GM12892 (cell line): ENCODE data around the gene CACNA2D4.

Source experiments
- DNase-seq: peaks from one replicate; pipeline ENCODE4 v3.0.0; 2011; ENCODE audit not compliant: insufficient read length
- FAIRE-seq: peaks from 2 replicates; lab custom pipeline; 2011; peaks lifted over from hg19 to GRCh38; lab: Jason Lieb, UNC
- POLR2A ChIP-seq: IDR thresholded peaks from 2 replicates; pipeline ENCODE4 v1.6.1; 2011; ENCODE audit warnings: low read depth, low read length, control low read depth
- POLR2AphosphoS5 ChIP-seq: IDR thresholded peaks from 2 replicates; pipeline ENCODE4 v1.6.1; 2011; ENCODE audit warnings: low read depth, low read length, control low read depth
- TAF1 ChIP-seq: IDR thresholded peaks from 2 replicates; pipeline ENCODE4 v1.6.1; 2011; ENCODE audit warnings: low read depth, mild to moderate bottlenecking, control low read depth, low read length, borderline replicate concordance

Gene CACNA2D4

DNA sequence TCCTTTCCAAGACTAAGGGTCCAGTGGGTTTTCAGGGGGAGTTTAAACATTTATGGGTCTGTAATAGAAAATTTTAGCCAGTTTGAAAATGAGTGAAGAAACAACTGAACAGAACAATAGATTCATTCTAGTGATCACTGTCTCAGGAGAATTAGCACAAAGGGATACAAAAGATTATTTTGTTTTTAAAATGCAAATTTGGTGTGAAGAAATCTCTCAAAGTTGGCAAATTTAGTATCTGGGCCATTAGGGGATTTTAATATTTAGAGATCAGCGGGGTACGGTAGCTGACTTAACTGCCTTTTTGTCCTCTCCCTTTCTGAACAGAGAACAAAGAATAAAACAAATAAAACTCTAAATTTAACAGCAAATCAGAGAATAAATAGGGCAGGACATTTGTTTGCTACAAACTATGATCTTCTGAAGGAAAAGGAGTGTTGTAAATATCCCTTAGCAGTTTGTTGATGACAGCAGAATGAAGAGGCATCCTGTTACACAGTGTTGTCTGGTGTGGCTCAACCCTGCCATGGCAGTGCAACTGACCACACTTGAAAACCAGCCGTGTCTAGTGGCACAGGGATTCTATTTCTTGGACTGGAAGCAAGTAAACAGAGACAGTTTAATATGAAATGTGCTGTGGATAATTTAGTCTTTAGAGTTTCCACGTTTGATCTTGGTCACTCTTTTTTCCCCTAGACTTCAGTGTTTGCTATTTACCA lies 144.4 kb downstream of the CACNA2D4 start:
- FAIRE-seq (peak; percentile 5), DNase-seq (no peak)
- no peak for TF ChIP-seq POLR2A
- no peak for TF ChIP-seq POLR2AphosphoS5
- TF ChIP-seq TAF1: no peak

DNA sequence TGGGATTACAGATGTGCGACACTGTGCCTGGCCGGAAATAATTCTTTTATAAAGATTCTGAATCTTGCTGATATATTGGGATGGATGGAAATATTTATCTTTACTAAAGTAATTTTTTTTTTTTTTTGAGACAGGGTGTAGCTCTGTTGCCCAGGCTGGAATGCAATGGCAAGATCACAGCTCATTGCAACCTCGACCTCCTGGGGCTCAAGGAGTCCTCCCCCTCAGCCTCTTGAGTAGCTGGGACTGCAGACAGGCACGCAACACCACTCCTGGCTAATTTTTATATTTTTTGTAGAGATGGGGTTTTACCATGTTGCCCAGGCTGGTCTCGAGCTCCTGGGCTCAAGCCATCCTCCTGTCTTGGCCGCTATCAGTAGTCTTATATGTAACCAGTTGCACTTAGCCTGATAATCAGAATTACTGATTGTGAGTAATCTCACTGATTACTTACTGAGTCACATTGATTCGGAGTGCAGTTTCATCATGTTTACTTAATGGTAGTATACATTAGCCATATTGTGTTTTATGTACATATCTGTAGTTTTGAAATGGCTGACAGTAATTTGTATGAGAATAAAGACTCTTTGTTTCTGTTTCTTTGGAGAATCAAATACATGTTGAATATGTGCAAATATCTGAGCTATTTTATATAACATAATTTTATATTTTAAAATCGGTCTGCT lies 148.5 kb downstream of the CACNA2D4 start:
- no peak for TF ChIP-seq POLR2A
- no peak for TF ChIP-seq TAF1
- no peak for TF ChIP-seq POLR2AphosphoS5
- FAIRE-seq: no peak
- DNase-seq: no peak

DNA sequence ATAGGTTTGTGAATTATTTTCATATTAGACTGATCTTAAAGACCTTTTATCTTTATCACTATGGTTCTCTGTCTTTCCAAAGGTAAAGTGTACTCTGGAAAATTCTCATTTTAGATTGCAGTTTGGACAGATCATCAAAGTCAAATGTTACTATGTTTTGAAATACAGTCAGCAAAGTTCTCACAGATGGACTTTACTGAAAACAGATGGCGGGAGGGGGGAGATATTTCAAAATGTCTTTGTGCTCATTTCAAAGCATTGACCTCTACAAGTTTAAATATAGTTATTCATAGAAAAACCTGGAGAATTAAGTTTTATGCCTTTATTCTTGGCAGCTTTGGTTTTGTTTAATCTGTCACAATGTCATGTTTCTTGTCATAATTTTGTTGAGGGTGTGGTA lies 149.8 kb downstream of the CACNA2D4 start:
- TF ChIP-seq TAF1 (no peak), POLR2A (no peak), POLR2AphosphoS5 (no peak)
- FAIRE-seq (no peak), DNase-seq (no peak)

- DNase-seq (no peak), FAIRE-seq (no peak)
- no peak for TF ChIP-seq TAF1
- no peak for TF ChIP-seq POLR2A
- no peak for TF ChIP-seq POLR2AphosphoS5
Observed at GRCh38 chr12:1767407-1768090, 150.9 kb downstream of the CACNA2D4 start.

DNA sequence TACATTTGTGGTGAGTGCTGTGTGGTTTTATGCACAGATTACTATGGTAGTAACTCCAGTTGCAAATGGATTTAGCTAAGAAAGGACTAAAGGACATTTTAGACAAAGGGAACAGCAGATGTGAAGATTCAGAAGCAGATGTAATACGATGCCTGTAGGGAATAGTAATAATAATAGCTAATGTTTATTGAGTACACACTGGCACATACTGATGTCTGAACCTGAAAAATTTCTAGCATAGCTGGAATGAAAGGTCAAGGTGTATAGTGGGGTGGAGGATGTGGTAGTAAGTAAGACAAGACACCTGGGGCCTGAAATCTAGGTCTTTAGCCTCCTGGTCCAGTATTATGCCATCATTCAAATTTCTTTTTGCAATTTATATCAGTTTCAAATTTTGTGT lies 152.3 kb downstream of the CACNA2D4 start:
- no peak for FAIRE-seq
- DNase-seq: no peak

GRCh38 chr12:1763153-1763552 lies 155.3 kb downstream of the CACNA2D4 start:
- no peak for TF ChIP-seq POLR2A
- no peak for TF ChIP-seq TAF1
- TF ChIP-seq POLR2AphosphoS5: no peak
- FAIRE-seq (peak; percentile 79), DNase-seq (no peak)

More for the DNA sequence above, 152.3 kb downstream of the CACNA2D4 start:
- TF ChIP-seq TAF1 (no peak), POLR2AphosphoS5 (no peak), POLR2A (no peak)

- FAIRE-seq (no peak), DNase-seq (no peak)
Observed at GRCh38 chr12:1761857-1762256, 156.6 kb downstream of the CACNA2D4 start.

GRCh38 chr12:1760566-1761382 lies 157.7 kb downstream of the CACNA2D4 start:
- FAIRE-seq (no peak), DNase-seq (no peak)
- no peak for TF ChIP-seq TAF1
- no peak for TF ChIP-seq POLR2A
- TF ChIP-seq POLR2AphosphoS5: no peak

More at GRCh38 chr12:1761857-1762256, 156.6 kb downstream of the CACNA2D4 start:
- no peak for TF ChIP-seq POLR2AphosphoS5

DNA sequence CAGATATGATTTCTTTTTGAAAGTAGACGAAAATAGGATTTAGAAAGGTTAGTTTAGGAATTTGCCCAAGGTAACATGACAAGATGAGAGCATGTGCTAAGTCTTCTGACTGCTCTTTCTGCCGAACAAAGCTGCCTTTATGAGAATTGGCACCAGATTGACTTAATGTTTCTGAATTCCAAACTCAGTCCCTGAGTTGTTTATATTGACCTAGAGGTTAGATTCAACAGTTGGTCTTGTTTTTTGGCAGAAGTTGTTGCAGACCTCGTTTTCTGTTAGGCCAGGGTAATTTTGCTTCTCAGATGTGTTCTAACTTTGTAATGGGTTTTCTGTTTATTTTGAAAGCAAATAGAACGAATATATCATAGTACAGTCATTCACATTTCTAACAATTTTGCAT lies 159.6 kb downstream of the CACNA2D4 start:
- peak; percentile 27 for FAIRE-seq
- no peak for TF ChIP-seq POLR2AphosphoS5
- TF ChIP-seq POLR2A: no peak
- no peak for TF ChIP-seq TAF1
- DNase-seq: no peak

DNA sequence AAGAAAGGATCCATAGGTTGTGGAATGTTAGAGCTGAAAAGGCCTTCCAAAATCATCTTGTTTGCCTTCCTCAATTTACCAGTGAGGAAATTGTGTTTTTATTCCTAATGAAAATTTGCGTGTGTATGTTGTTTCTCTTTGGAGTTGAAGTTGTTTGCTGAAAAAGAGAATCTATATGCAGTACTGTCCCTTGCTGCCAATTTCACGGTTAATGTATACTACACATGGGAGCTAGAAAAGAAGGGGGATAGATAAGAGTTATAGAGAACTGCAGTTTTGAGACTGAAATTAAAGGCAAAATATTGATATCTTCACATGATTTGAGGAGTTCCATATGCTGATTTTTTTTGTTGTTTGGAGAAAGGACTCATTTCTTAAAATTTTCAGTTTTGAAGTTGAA lies 160.1 kb downstream of the CACNA2D4 start:
- FAIRE-seq (no peak), DNase-seq (no peak)
- TF ChIP-seq TAF1 (no peak), POLR2A (no peak), POLR2AphosphoS5 (no peak)

GRCh38 chr12:1750300-1750699 lies 168.2 kb downstream of the CACNA2D4 start:
- TF ChIP-seq POLR2A (no peak), TAF1 (no peak), POLR2AphosphoS5 (no peak)
- no peak for FAIRE-seq
- DNase-seq: no peak

DNA sequence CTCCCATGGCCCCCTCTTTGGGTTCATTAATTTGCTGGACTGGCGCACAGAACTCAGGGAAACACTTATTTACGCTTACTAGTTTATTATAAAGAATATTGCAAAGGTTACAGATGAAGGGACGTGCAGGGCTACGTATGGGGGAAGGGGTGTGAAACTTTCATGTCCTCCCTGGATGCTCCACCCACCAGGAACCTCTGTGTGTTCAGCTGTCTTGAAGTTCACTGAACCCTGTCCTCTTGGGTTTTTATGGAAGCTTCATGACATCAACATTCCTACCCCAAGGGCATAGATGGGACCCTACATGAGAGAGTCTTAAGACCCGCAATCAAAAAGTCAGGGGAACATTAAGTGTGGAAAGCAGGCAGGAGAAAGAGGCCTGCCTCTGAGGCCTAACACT lies 169.4 kb downstream of the CACNA2D4 start:
- DNase-seq: no peak
- TF ChIP-seq POLR2AphosphoS5 (no peak), POLR2A (no peak), TAF1 (no peak)
- FAIRE-seq: no peak
